Measurements from ENCODE around the gene NAV1. TPM values are rescaled to one million over a fixed set of nuclear protein-coding genes. Genes with fewer than 3 reads are reported as not detected.

Gene NAV1
- total RNA-seq, 1 donor from 2014 or later = 1.3 TPM

GRCh38 chr1:201560328-201561194, 21.6 kb downstream of the NAV1 start:
- Mint-ChIP-seq H3K4me1 (ENCODE audit: low read depth) (peaks cover 2% of the 10 kb centered on the region), H3K9me3 (no peaks in the 10 kb centered on the region), H3K27me3 (ENCODE audit: low read depth) (no peaks in the 10 kb centered on the region), H3K36me3 (ENCODE audit: low read depth) (no peaks in the 10 kb centered on the region), H3K27ac (no peak overlapping the region), H3K4me3 (ENCODE audit: low read depth) (no peak overlapping the region)
- no peak for DNase-seq (ENCODE audit: low spot score)
- intact Hi-C loops (cut with micrococcal nuclease) = no loop called here

- no peak overlapping the region for H3K4me3 Mint-ChIP-seq (ENCODE audit: low read depth)
- no peak for DNase-seq (ENCODE audit: low spot score)
- H3K36me3 Mint-ChIP-seq (ENCODE audit: low read depth) = no peaks in the 10 kb centered on the region
- H3K9me3 Mint-ChIP-seq = no peaks in the 10 kb centered on the region
- H3K27ac Mint-ChIP-seq = no peak overlapping the region
- peaks cover 2% of the 10 kb centered on the region for H3K27me3 Mint-ChIP-seq (ENCODE audit: low read depth)
- peaks cover 2% of the 10 kb centered on the region for H3K4me1 Mint-ChIP-seq (ENCODE audit: low read depth)
- intact Hi-C loops (cut with micrococcal nuclease) = no loop called here
Observed at GRCh38 chr1:201561195-201561564, 22.3 kb downstream of the NAV1 start.

GRCh38 chr1:201561601-201562000, 22.7 kb downstream of the NAV1 start:
- Mint-ChIP-seq H3K36me3 (ENCODE audit: low read depth) (no peaks in the 10 kb centered on the region), H3K4me1 (ENCODE audit: low read depth) (peaks cover 2% of the 10 kb centered on the region), H3K27me3 (ENCODE audit: low read depth) (peaks cover 2% of the 10 kb centered on the region), H3K27ac (no peak overlapping the region), H3K9me3 (no peaks in the 10 kb centered on the region), H3K4me3 (ENCODE audit: low read depth) (no peak overlapping the region)
- no peak for DNase-seq (ENCODE audit: low spot score)
- intact Hi-C loops (cut with micrococcal nuclease) = no loop called here

GRCh38 chr1:201562257-201562656, 23.3 kb downstream of the NAV1 start:
- Mint-ChIP-seq H3K4me1 (ENCODE audit: low read depth) (peaks cover 2% of the 10 kb centered on the region), H3K9me3 (no peaks in the 10 kb centered on the region), H3K27ac (no peak overlapping the region), H3K4me3 (ENCODE audit: low read depth) (no peak overlapping the region), H3K27me3 (ENCODE audit: low read depth) (peaks cover 2% of the 10 kb centered on the region), H3K36me3 (ENCODE audit: low read depth) (no peaks in the 10 kb centered on the region)
- no peak for DNase-seq (ENCODE audit: low spot score)
- intact Hi-C loops (cut with micrococcal nuclease) = no loop called here

GRCh38 chr1:201562659-201563405, 23.9 kb downstream of the NAV1 start:
- Mint-ChIP-seq H3K4me3 (ENCODE audit: low read depth) (no peak overlapping the region), H3K36me3 (ENCODE audit: low read depth) (no peaks in the 10 kb centered on the region), H3K27ac (no peak overlapping the region), H3K27me3 (ENCODE audit: low read depth) (peaks cover 2% of the 10 kb centered on the region), H3K4me1 (ENCODE audit: low read depth) (peaks cover 2% of the 10 kb centered on the region), H3K9me3 (no peaks in the 10 kb centered on the region)
- no peak for DNase-seq (ENCODE audit: low spot score)
- intact Hi-C loops (cut with micrococcal nuclease) = no loop called here

GRCh38 chr1:201563406-201563780, 24.5 kb downstream of the NAV1 start:
- Mint-ChIP-seq H3K36me3 (ENCODE audit: low read depth) (no peaks in the 10 kb centered on the region), H3K4me3 (ENCODE audit: low read depth) (no peak overlapping the region), H3K9me3 (no peaks in the 10 kb centered on the region), H3K27me3 (ENCODE audit: low read depth) (peaks cover 2% of the 10 kb centered on the region), H3K4me1 (ENCODE audit: low read depth) (peaks cover 2% of the 10 kb centered on the region), H3K27ac (no peak overlapping the region)
- intact Hi-C loops (cut with micrococcal nuclease) = no loop called here
- DNase-seq (ENCODE audit: low spot score) = no peak

GRCh38 chr1:201563941-201564340, 25.0 kb downstream of the NAV1 start:
- Mint-ChIP-seq H3K27ac (no peak overlapping the region), H3K9me3 (no peaks in the 10 kb centered on the region), H3K36me3 (ENCODE audit: low read depth) (no peaks in the 10 kb centered on the region), H3K27me3 (ENCODE audit: low read depth) (peaks cover 2% of the 10 kb centered on the region), H3K4me1 (ENCODE audit: low read depth) (peaks cover 2% of the 10 kb centered on the region), H3K4me3 (ENCODE audit: low read depth) (no peak overlapping the region)
- intact Hi-C loops (cut with micrococcal nuclease) = no loop called here
- DNase-seq (ENCODE audit: low spot score) = no peak

GRCh38 chr1:201565024-201565730, 26.2 kb downstream of the NAV1 start:
- Mint-ChIP-seq H3K27ac (no peak overlapping the region), H3K27me3 (ENCODE audit: low read depth) (peaks cover 2% of the 10 kb centered on the region), H3K9me3 (no peaks in the 10 kb centered on the region), H3K4me3 (ENCODE audit: low read depth) (no peak overlapping the region), H3K4me1 (ENCODE audit: low read depth) (no peaks in the 10 kb centered on the region), H3K36me3 (ENCODE audit: low read depth) (no peaks in the 10 kb centered on the region)
- intact Hi-C loops (cut with micrococcal nuclease) = no loop called here
- DNase-seq (ENCODE audit: low spot score) = no peak

GRCh38 chr1:201565771-201566528, 27.0 kb downstream of the NAV1 start:
- no peaks in the 10 kb centered on the region for H3K9me3 Mint-ChIP-seq
- intact Hi-C loops (cut with micrococcal nuclease) = no loop called here
- peaks cover 2% of the 10 kb centered on the region for H3K27me3 Mint-ChIP-seq (ENCODE audit: low read depth)
- no peaks in the 10 kb centered on the region for H3K36me3 Mint-ChIP-seq (ENCODE audit: low read depth)
- H3K4me1 Mint-ChIP-seq (ENCODE audit: low read depth) = no peaks in the 10 kb centered on the region
- DNase-seq (ENCODE audit: low spot score) = no peak
- H3K4me3 Mint-ChIP-seq (ENCODE audit: low read depth) = no peak overlapping the region
- no peak overlapping the region for H3K27ac Mint-ChIP-seq

GRCh38 chr1:201566529-201566823, 27.5 kb downstream of the NAV1 start:
- Mint-ChIP-seq H3K36me3 (ENCODE audit: low read depth) (no peaks in the 10 kb centered on the region), H3K27me3 (ENCODE audit: low read depth) (peaks cover 2% of the 10 kb centered on the region), H3K4me1 (ENCODE audit: low read depth) (no peaks in the 10 kb centered on the region), H3K9me3 (no peaks in the 10 kb centered on the region), H3K4me3 (ENCODE audit: low read depth) (no peak overlapping the region), H3K27ac (no peak overlapping the region)
- DNase-seq (ENCODE audit: low spot score) = no peak
- intact Hi-C loops (cut with micrococcal nuclease) = no loop called here

GRCh38 chr1:201566933-201567801, 28.2 kb downstream of the NAV1 start:
- no peaks in the 10 kb centered on the region for H3K36me3 Mint-ChIP-seq (ENCODE audit: low read depth)
- no peaks in the 10 kb centered on the region for H3K4me1 Mint-ChIP-seq (ENCODE audit: low read depth)
- intact Hi-C loops (cut with micrococcal nuclease) = no loop called here
- no peak overlapping the region for H3K4me3 Mint-ChIP-seq (ENCODE audit: low read depth)
- peaks cover 2% of the 10 kb centered on the region for H3K27me3 Mint-ChIP-seq (ENCODE audit: low read depth)
- no peaks in the 10 kb centered on the region for H3K9me3 Mint-ChIP-seq
- H3K27ac Mint-ChIP-seq = no peak overlapping the region
- DNase-seq (ENCODE audit: low spot score) = no peak

GRCh38 chr1:201568265-201568664, 29.3 kb downstream of the NAV1 start:
- no peaks in the 10 kb centered on the region for H3K36me3 Mint-ChIP-seq (ENCODE audit: low read depth)
- no peaks in the 10 kb centered on the region for H3K4me1 Mint-ChIP-seq (ENCODE audit: low read depth)
- no peak for DNase-seq (ENCODE audit: low spot score)
- H3K9me3 Mint-ChIP-seq = no peaks in the 10 kb centered on the region
- intact Hi-C loops (cut with micrococcal nuclease) = no loop called here
- H3K27me3 Mint-ChIP-seq (ENCODE audit: low read depth) = peaks cover 2% of the 10 kb centered on the region
- no peak overlapping the region for H3K4me3 Mint-ChIP-seq (ENCODE audit: low read depth)
- H3K27ac Mint-ChIP-seq = no peak overlapping the region
